ENCODE measurements around the gene FANK1.
"Not testable (repeated sequence)": the region's sequence is repeated elsewhere in the genome, so short reads cannot be mapped to it uniquely, and the experiment has no call there.

Gene FANK1

GRCh38 chr10:126036515-126036914, 140.2 kb downstream of the FANK1 start:
- no peak for DNase-seq

GRCh38 chr10:126037946-126038345, 141.6 kb downstream of the FANK1 start:
- no peak for DNase-seq

GRCh38 chr10:126041117-126041516, 144.8 kb downstream of the FANK1 start:
- DNase-seq, result no peak

DNA sequence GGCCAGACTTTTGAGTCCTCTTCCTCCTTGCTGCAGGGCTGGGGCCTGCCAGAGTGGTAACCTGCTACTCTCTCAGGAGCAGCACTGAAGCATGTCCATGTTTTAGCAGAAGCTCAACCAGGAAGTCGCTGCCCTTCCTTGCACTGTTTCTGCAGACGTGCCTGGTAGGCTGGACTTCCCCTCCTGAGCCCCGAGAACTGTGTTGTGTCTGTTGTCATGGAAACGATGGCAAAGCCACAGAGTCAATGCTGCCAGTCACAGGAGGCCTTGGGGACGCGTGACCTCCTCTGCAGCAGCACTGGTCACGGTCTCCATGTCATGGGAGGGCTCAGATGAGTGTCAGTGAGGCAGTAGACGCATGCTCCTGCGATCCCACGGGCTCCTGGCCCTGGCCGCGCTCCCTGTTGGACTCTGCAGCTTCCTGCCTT, 145.5 kb downstream of the FANK1 start:
- DNase-seq, result peak; percentile 84

DNA sequence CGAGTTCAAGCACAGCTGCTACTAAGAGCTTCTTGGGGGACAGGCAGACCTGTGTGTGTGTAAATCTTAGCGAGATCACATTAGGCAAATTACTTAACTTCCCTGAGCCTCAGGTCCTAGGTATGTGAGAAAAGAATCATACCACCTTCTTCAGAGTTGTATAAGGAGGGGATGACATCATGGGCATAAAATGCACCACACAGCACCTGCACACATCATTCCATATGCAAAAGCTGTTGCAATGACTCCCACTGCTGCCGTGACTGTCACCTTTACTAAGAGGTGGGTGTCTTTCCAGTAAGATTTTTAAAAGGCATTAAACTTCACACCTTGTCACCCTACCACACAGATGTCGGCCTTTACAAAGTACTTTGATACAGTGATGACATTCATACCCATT, 146.0 kb downstream of the FANK1 start:
- no peak for DNase-seq

DNA sequence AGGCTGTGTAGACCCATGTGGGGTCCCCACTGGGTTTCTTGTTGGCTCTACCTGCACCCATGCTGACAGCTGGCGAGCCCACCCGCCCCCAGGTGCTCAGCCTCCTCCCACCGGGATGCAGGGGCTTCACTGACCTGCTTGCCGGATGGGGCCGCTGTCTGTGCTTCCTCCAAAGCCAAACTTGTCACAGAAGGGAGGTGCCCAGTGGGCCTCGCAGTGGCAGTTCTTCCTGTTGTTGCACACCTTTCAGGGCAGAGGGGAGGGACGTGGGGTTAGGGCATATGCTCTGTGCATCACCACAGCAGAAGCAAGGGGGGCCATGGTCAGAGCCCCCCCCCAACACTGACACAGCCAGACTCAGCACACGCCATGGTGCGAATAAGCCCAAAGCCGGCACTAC, 146.5 kb downstream of the FANK1 start:
- no peak for DNase-seq

DNA sequence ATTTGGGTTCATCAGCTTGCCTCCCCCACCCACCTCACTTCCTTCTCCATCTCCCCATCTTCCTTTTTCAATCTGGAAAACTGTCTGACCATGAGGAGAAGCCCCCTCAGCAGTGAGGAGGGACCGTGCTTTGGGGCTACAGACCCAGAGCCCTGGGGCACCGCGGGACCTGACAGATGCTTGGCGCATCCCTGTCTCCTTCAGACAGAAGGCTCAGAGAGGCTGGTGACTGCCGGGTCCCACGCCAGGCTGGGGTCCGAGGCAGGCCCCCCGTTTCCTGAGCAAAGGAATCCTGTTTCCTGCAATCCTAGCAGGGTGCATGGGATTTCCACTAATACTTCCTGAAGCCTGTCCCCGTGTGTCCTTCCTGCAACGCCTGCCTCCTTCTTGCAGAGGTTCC, 147.0 kb downstream of the FANK1 start:
- no peak for DNase-seq

DNA sequence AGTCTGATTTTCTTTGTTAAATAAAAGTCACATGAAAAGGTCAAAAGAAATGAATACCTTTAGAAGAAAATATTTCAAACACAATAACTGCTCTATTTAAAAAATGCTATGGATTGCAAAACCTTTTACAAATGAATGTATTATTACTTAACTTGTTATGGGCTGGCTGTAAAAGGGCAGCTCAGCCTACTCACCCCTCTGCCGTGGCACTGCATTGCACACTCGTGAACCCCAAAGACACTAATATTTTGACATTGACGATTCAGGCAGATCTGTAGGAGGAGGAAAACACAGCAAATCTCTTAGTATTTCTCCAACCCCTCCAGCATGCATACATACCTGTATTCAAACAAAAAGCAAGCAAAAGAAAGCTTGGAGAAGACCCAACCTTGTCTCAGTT, 149.5 kb downstream of the FANK1 start:
- no peak for DNase-seq

- DNase-seq, result no peak
These were observed 150.5 kb downstream of the FANK1 start for GRCh38 chr10:126046831-126047230.

DNA sequence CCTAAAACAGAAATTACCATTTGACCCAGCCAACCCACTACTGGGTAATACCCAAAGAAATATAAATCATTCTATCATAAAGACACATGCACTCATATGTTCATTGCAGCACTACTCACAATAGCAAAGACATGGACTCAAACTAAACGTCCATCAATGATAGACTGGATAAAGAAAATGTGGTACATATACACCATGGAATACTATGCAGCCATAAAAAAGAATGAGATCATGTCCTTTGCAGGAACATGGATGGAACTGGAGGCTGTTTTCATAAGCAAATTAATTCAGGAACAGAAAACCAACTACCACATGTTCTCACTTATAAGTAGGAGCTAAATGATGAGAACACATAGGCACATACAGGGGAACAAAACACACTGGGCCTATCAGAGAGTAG, 151.4 kb downstream of the FANK1 start:
- not testable (repeated sequence) for DNase-seq

DNA sequence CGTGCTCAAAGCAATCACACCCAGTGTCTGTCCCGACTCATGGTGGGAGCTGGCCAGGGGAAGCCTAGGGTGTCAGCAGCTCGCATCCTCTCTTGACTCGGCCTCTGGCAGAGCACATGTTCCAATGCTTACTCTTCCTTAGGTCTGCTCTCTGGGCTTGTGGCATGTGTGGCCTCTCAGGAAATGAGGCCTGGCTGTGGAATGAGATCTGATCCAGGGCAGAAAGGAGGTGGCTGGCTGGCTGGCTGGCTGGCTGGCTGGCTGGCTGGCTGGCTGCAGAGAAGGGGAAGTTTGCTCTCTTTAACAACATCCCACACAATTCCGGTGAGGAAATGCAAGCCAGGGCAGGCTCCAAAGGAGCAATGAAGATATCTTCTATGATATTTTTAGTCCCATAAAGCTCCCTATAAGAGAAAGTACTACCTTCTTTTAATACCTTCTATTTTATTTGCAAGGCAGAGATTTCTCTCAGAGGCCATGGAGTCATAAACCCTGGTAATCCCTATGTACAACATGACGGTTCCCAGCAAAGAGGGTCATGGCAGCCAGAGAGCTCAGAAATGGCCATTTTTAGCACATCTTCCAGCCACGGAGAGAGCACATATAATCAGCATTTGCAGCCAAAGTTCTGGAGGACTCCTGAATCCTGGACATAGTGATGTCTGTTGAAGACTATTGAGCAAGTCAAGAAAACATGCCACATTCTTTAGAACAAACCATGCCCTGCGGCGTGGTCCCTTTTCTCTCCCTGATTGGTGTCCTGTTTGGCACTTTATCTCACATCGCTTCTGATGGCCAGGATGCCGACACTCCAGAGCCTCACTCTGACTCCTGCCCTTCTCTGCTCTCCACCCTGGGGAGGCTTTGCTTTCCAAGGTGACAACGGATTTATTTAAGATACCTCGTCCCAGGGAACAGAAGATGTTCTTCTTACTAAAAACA, 153.7 kb downstream of the FANK1 start:
- no peak for DNase-seq

- DNase-seq, result no peak
These were observed 155.8 kb downstream of the FANK1 start for GRCh38 chr10:126052171-126052570.

DNA sequence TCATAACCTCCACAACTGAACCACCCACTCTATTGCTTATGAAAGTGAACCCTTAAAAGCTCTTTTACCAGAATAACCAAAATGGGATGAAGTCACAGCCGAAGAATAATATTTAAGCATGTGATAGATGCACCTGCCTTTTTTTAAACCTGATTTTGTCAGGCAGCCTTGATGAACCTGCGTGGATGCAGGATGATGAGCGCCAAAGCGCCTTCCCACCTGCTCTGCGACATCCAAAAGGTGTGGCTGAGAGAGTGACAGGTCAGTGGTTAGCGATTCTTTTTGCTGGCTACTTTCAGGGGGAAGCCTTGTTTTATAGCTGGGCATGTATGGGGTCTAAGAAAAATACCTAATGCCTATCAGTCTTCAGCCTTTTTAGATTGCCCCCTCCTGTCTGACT, 157.8 kb downstream of the FANK1 start:
- no peak for DNase-seq

GRCh38 chr10:126057494-126057893, 161.1 kb downstream of the FANK1 start:
- DNase-seq, result no peak

DNA sequence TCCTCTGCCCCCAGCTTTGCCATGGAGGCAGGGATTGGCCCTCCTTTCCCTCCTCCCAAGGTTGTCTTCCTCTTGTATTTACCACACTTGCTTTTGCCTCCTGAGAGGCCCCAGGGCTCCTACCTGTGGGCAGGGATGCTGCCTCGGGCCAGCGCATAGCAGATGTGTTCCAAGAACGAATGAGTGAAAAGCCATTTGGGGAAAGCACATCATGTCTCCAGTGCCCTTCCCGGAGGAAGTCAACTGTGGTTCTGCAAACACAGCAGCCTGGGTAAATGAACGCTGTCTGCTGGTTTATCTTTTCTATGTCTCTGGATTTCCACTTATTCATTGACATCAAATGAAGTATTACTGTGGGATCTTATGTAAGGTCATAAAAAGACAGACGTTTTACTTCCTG, 161.7 kb downstream of the FANK1 start:
- DNase-seq, result no peak

DNA sequence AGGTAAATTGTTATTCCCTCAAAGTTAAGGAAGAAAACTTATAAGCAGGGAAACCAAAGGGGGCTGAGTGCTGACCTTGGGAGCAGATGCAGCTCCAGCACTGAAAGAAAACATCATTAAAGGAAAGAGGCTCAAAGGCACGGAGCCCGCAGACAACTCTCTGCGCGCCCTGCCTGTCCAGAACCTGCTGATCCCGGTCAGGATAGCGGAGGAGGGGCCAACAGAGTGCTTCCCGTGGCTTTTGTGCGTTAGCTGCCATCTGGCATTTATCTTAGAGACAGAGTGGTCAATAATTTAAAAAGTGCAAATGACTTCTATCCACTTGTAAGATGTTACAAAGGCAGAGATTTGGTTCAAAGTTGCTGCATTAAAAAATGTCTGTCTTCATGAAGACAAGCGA, 162.1 kb downstream of the FANK1 start:
- DNase-seq, result no peak

All from stimulated activated CD4-positive, alpha-beta T cell treated with anti-CD3 and anti-CD28 coated beads, Interleukin-1b, Interleukin-23, amount 100 ng/mL, for 48 hours (primary cell).